H54 (cell line): ENCODE measurements around the gene STAM2.

Experiments
- DNase-seq: peaks from one replicate; pipeline ENCODE4 v3.0.0; 2011; ENCODE audit warnings: low spot score, mixed read lengths; ENCODE audit not compliant: insufficient read length
- FAIRE-seq: peaks from 3 replicates; lab custom pipeline; 2011; peaks lifted over from hg19 to GRCh38; lab: Jason Lieb, UNC
- POLR2A ChIP-seq: IDR thresholded peaks from 2 replicates; pipeline ENCODE4 v1.6.1; 2011; ENCODE audit warnings: low read depth, mild to moderate bottlenecking, low read length

The STAM2 gene

GRCh38 chr2:152084076-152084475, 91.5 kb downstream of the STAM2 start:
- no peak for DNase-seq
- no peak for TF ChIP-seq POLR2A
- no peak for FAIRE-seq

GRCh38 chr2:152083202-152083875, 92.2 kb downstream of the STAM2 start:
- DNase-seq, result no peak
- no peak for TF ChIP-seq POLR2A
- no peak for FAIRE-seq

- DNase-seq (no peak), FAIRE-seq (no peak)
- no peak for TF ChIP-seq POLR2A
Measured at GRCh38 chr2:152078662-152079061, 96.9 kb downstream of the STAM2 start.

DNA sequence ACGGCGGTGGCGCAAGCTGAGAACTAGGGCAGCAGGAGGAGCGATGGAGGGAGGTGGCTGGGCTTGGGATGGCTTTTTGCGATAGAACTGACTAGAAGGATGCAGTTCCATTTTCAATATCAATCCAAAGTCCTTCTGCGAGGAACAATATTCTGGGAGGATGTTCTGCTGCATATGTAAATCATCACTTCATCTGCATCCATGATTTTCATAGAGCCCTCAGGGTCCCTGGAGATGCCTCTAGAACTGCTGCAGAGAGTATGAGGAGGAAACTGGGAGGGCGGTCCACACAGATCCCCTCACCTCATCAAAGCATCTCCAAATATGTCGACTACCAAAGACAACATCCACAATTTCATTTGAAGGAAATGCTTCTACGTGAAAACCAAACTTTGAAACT, 97.5 kb downstream of the STAM2 start:
- no peak for TF ChIP-seq POLR2A
- DNase-seq (no peak), FAIRE-seq (no peak)

- DNase-seq, result no peak
- no peak for TF ChIP-seq POLR2A
- FAIRE-seq, result no peak
Measured at GRCh38 chr2:152075461-152076050, 100.0 kb downstream of the STAM2 start.

DNA sequence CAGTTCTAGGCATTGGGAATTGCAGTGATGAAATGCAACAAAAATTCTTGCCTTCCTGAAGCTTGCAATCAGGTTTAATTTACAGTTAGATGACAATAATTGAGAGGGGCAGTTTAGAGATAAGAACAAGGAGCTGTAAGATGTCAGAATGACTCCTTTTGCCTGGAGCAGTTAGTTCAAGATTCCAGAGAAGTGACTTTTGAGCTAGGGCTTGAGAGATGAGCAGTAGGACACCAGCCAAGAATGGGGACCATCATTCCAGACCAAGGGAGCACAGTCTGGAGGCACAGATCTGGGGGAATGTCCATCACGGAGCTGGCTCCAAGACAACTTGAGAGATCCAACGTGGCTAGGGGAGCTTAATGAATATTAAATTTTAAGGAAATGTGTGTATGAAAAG, 103.6 kb downstream of the STAM2 start:
- DNase-seq, result no peak
- no peak for FAIRE-seq
- TF ChIP-seq POLR2A, result no peak

GRCh38 chr2:152071518-152071917, 104.0 kb downstream of the STAM2 start:
- TF ChIP-seq POLR2A, result no peak
- FAIRE-seq, result no peak
- no peak for DNase-seq

- DNase-seq, result no peak
- FAIRE-seq, result no peak
- TF ChIP-seq POLR2A, result no peak
Measured at GRCh38 chr2:152071092-152071491, 104.5 kb downstream of the STAM2 start.

- FAIRE-seq (no peak), DNase-seq (no peak)
- no peak for TF ChIP-seq POLR2A
Measured at GRCh38 chr2:152068226-152068625, 107.3 kb downstream of the STAM2 start.

GRCh38 chr2:152067823-152068222, 107.7 kb downstream of the STAM2 start:
- no peak for TF ChIP-seq POLR2A
- DNase-seq, result no peak
- FAIRE-seq, result no peak
